ENCODE data around the gene C1orf198. TPM values are rescaled to one million over a fixed set of nuclear protein-coding genes. Genes with fewer than 3 reads are reported as not detected.

The C1orf198 gene
- total and polyA plus RNA-seq, 2 of the 8 experiments (the other 6 are each of a cell fraction or from before 2014, with no cell fraction given) = 30.6 to 45.0 TPM

GRCh38 chr1:230877146-230877923 lies 9.0 kb upstream of the C1orf198 start:
- POLR2A ChIA-PET (ENCODE audit: partially characterized antibody) = interaction anchor here (2.3 kb wide), 1 partner anchor 8 kb away, joined by 8 read pairs; no protein-coding TSS in a partner anchor
- no peak overlapping the region; the same call in 1 of the 2 replicates for H3K18ac ChIP-seq (ENCODE audit: extremely low read depth, low read length)
- no peak for TF ChIP-seq POLR2A (IDR thresholded peaks at IDR 0.05; ENCODE audit: control extremely low read depth in 1 of 2, low read depth in 2 of 2, low read length in 2 of 2)
- TF ChIP-seq BACH1 (IDR thresholded peaks at IDR 0.05; ENCODE audit: low read length) = no peak
- TF ChIP-seq SIRT6 (IDR thresholded peaks at IDR 0.05; ENCODE audit: low read length) = no peak
- TF ChIP-seq ASH2L (IDR thresholded peaks at IDR 0.05; ENCODE audit: low read length) = no peak
- TF ChIP-seq RBBP5 (IDR thresholded peaks at IDR 0.05; ENCODE audit: borderline replicate concordance, low read depth, low read length) = no peak
- no peak for TF ChIP-seq NANOG (IDR thresholded peaks at IDR 0.05; ENCODE audit: insufficient read depth, low read depth, low read length, poor library complexity, severe bottlenecking)
- no peak for TF ChIP-seq RXRA (IDR thresholded peaks at IDR 0.05; ENCODE audit: insufficient read depth, low read depth, low read length)
- TF ChIP-seq JUN (IDR thresholded peaks at IDR 0.05; ENCODE audit: low read depth, low read length) = no peak
- TF ChIP-seq, protein P1, sequence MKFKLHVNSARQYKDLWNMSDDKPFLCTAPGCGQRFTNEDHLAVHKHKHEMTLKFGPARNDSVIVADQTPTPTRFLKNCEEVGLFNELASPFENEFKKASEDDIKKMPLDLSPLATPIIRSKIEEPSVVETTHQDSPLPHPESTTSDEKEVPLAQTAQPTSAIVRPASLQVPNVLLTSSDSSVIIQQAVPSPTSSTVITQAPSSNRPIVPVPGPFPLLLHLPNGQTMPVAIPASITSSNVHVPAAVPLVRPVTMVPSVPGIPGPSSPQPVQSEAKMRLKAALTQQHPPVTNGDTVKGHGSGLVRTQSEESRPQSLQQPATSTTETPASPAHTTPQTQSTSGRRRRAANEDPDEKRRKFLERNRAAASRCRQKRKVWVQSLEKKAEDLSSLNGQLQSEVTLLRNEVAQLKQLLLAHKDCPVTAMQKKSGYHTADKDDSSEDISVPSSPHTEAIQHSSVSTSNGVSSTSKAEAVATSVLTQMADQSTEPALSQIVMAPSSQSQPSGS (IDR thresholded peaks at IDR 0.05; ENCODE audit: low read length) = no peak
- TF ChIP-seq TEAD4 (IDR thresholded peaks at IDR 0.05; ENCODE audit: low read depth, low read length) = no peak
- no peak for TF ChIP-seq EGR1 (IDR thresholded peaks at IDR 0.05; ENCODE audit: borderline replicate concordance, low read depth, low read length)
- no peak for TF ChIP-seq BCL11A (IDR thresholded peaks at IDR 0.05; ENCODE audit: low read depth in 2 of 2, low read length in 2 of 2)

More at GRCh38 chr1:230877146-230877923, 9.0 kb upstream of the C1orf198 start:
- H3K4ac ChIP-seq (replicated peaks; ENCODE audit: insufficient read length, low read depth, low read length) = no peak overlapping the region
- H3K23me2 ChIP-seq (ENCODE audit: low read depth, low read length) = no peaks in the 10 kb centered on the region
- no peak overlapping the region for H2BK12ac ChIP-seq (ENCODE audit: low read depth, low read length)
- DNase-seq (ENCODE audit: low read depth in 1 of 2, low spot score in 2 of 2) = no peak
- H2BK20ac ChIP-seq (ENCODE audit: low read length) = no peak overlapping the region
- no peak overlapping the region; a peak in 2 of 7 replicates for H3K9ac ChIP-seq (replicated peaks in 1 of 4; ENCODE audit: extremely low read depth in 1 of 4, low read depth in 3 of 4, low read length in 3 of 4)
- no peak overlapping the region for H4K91ac ChIP-seq (replicated peaks; ENCODE audit: insufficient read length, low read length)
- CTCF ChIA-PET (ENCODE audit: partially characterized antibody) = interaction anchor here (1.8 kb wide), 1 partner anchor 24 kb away, joined by 4 read pairs; no protein-coding TSS in a partner anchor
- no peaks in the 10 kb centered on the region for H3K79me2 ChIP-seq (ENCODE audit: control insufficient read depth in 1 of 2, insufficient read depth in 2 of 2, low read length in 2 of 2)
- no peak overlapping the region for H4K8ac ChIP-seq (ENCODE audit: extremely low read depth, insufficient read depth, low read length)
- no peaks in the 10 kb centered on the region for H3K36me3 ChIP-seq (ENCODE audit: control insufficient read depth in 2 of 4, insufficient read depth in 4 of 4, low read length in 3 of 4)
- H3K4me2 ChIP-seq (ENCODE audit: insufficient read depth in 1 of 2, low read depth in 2 of 2, low read length in 2 of 2) = no peak overlapping the region
- H3K79me1 ChIP-seq (ENCODE audit: low read depth, low read length) = no peaks in the 10 kb centered on the region
- no peaks in the 10 kb centered on the region for H4K20me1 ChIP-seq (replicated peaks in 1 of 2; ENCODE audit: control insufficient read depth in 1 of 2, insufficient read depth in 2 of 2, low read length in 2 of 2)
- no peak overlapping the region for H3K4me3 ChIP-seq (ENCODE audit: extremely low read depth in 1 of 4, insufficient read depth in 2 of 4, low read depth in 3 of 4, low read length in 4 of 4)
- no peak for FAIRE-seq
- H3K27ac ChIP-seq (ENCODE audit: low read depth, low read length) = no peak overlapping the region
- H2AFZ ChIP-seq (ENCODE audit: low read length) = no peak overlapping the region
- H2BK5ac ChIP-seq (ENCODE audit: low read depth, low read length) = no peak overlapping the region
- H2BK15ac ChIP-seq (ENCODE audit: low read length) = no peak overlapping the region
- no peak overlapping the region for H3K14ac ChIP-seq (ENCODE audit: insufficient read length)
- no peak overlapping the region for H4K5ac ChIP-seq (ENCODE audit: insufficient read length, low read depth, low read length)
- H2AK5ac ChIP-seq (ENCODE audit: low read depth, low read length) = no peak overlapping the region
- WGBS, 2 experiments (ENCODE audit: extremely low coverage in 1 of 2, insufficient coverage in 1 of 2, insufficient read length in 1 of 2, insufficient replicate concordance in 2 of 2, low coverage in 1 of 2, low lambda C conversion rate in 2 of 2, missing lambda C conversion rate in 1 of 2) = 87% methylated on average over 14 of the region's 14 CpGs; no CpG with 5 or more reads in 1 of the 2 experiments
- peaks cover 0 to 6% (median 4%) of the 10 kb centered on the region in 4 experiments; a peak in 4 of 7 replicates for H3K4me1 ChIP-seq (replicated peaks in 1 of 4; ENCODE audit: control insufficient read depth in 3 of 4, insufficient read depth in 4 of 4, low read length in 3 of 4)
- H3K27me3 ChIP-seq (replicated peaks in 1 of 4; ENCODE audit: control insufficient read depth in 3 of 4, extremely low read depth in 1 of 4, insufficient read depth in 3 of 4, low read length in 3 of 4) = no peaks in the 10 kb centered on the region
- H3K56ac ChIP-seq (replicated peaks; ENCODE audit: insufficient read length, low read depth, low read length) = no peak overlapping the region
- no peaks in the 10 kb centered on the region for H3K9me3 ChIP-seq (ENCODE audit: insufficient read depth in 2 of 2, low read depth in 1 of 2, low read length in 1 of 2)
- H2BK120ac ChIP-seq (replicated peaks; ENCODE audit: low read depth, low read length) = no peak overlapping the region
- H3K23ac ChIP-seq (ENCODE audit: insufficient read length) = no peak overlapping the region
